K562 (cell line): ENCODE data around the gene EZH2. TPM values are rescaled to one million over a fixed set of nuclear protein-coding genes. Genes with fewer than 3 reads are reported as not detected.
A peak's percentile ranks its signal among the peaks of the same experiment; 100 is the strongest.

Experiments used
- CBFA2T2 ChIP-seq: fragments of 450-650 bp; conservative IDR thresholded peaks from 2 replicates; pipeline ENCODE4 v1.6.1; 2017; ENCODE audit warnings: mild to moderate bottlenecking
- CHCHD3 ChIP-seq: fragments of 250-450 bp; sonication (Bioruptor Pico); IDR thresholded peaks from 2 replicates; pipeline ENCODE4 v2.1.2; 2022; ENCODE audit warnings: mild to moderate bottlenecking
- E4F1 ChIP-seq: fragments of 250-450 bp; sonication (Bioruptor Pico); IDR thresholded peaks from 2 replicates; pipeline ENCODE4 v1.5.0; 2021; ENCODE audit warnings: mild to moderate bottlenecking, borderline replicate concordance
- KLF13 ChIP-seq: fragments of 450-650 bp; IDR thresholded peaks from 2 replicates; pipeline ENCODE4 v1.6.1; 2016; ENCODE audit warnings: missing genetic modification characterization, low read depth, mild to moderate bottlenecking, missing compliant biosample characterization, moderate library complexity, borderline replicate concordance
- MEIS2 ChIP-seq: fragments of 450-650 bp; IDR thresholded peaks from 2 replicates; pipeline ENCODE4 v1.6.1; 2014; ENCODE audit warnings: mild to moderate bottlenecking; ENCODE audit not compliant: partially characterized antibody
- NCOA1 ChIP-seq: fragments of 450-650 bp; IDR thresholded peaks from 2 replicates; pipeline ENCODE4 v1.6.1; 2016; ENCODE audit warnings: low read depth
- NCOR1 ChIP-seq: fragments of 450-650 bp; IDR thresholded peaks from 2 replicates; pipeline ENCODE4 v1.6.1; 2016; ENCODE audit warnings: mild to moderate bottlenecking, moderate library complexity
- NRF1 ChIP-seq, 2 experiments: fragments of 450-650 bp; IDR thresholded peaks in 1 of 2; conservative IDR thresholded peaks in 1 of 2; 2 replicates each; pipeline ENCODE4 v1.6.1; 2014; ENCODE audit warnings: mild to moderate bottlenecking in 2 of 2
- POLR2G ChIP-seq: fragments of 200-400 bp; formaldehyde crosslinking; IDR thresholded peaks from 2 replicates; pipeline ENCODE4 v1.6.1; 2017; ENCODE audit warnings: low read depth, mild to moderate bottlenecking, antibody characterized with exemption, low read length, moderate library complexity
- RCOR1 ChIP-seq, 2 experiments: IDR thresholded peaks; 2 replicates each; pipeline ENCODE4 v1.6.1; 2012; ENCODE audit warnings: low read depth in 2 of 2, low read length in 2 of 2, borderline replicate concordance in 1 of 2, improper control_type of control experiment in 1 of 2
- STAG1 ChIP-seq: sonication (generic); formaldehyde crosslinking; IDR thresholded peaks from 2 replicates; pipeline ENCODE4 v1.5.0; 2020; ENCODE audit warnings: missing genetic modification reagents, borderline replicate concordance
- TCFL5 ChIP-seq: fragments of 250-450 bp; sonication (Bioruptor Pico); conservative IDR thresholded peaks from 2 replicates; pipeline ENCODE4 v1.6.1; 2021; ENCODE audit warnings: mild to moderate bottlenecking, moderate library complexity, matching md5 sums
- THRB ChIP-seq: fragments of 450-650 bp; formaldehyde crosslinking; conservative IDR thresholded peaks from 2 replicates; pipeline ENCODE4 v1.4.0; 2022; ENCODE audit warnings: mild to moderate bottlenecking, missing genetic modification characterization
- TRIM25 ChIP-seq: fragments of 450-650 bp; IDR thresholded peaks from 2 replicates; pipeline ENCODE4 v1.7.0; 2016; ENCODE audit warnings: borderline replicate concordance
- XRCC4 ChIP-seq: IDR thresholded peaks from one replicate; pipeline ENCODE4 v1.6.1; 2011; ENCODE audit not compliant: insufficient read depth, insufficient read length; ENCODE audit errors: extremely low read depth
- ZC3H4 ChIP-seq: sonication (generic); formaldehyde crosslinking; IDR thresholded peaks from 2 replicates; pipeline ENCODE4 v1.9.0; 2021; ENCODE audit warnings: missing genetic modification reagents, borderline replicate concordance
- ZNF140 ChIP-seq: fragments of 250-450 bp; sonication (Bioruptor Pico); IDR thresholded peaks from 2 replicates; pipeline ENCODE4 v1.8.0; 2021; ENCODE audit warnings: moderate library complexity, mild to moderate bottlenecking, inconsistent platforms
- ZNF77 ChIP-seq: fragments of 250-450 bp; sonication (Bioruptor Pico); IDR thresholded peaks from 2 replicates; pipeline ENCODE4 v1.5.0; 2020
- polyA plus RNA-seq, 8 experiments: library from polyadenylated mRNA; depleted of rRNA in 4 of 8; stranded (reverse) in 5 of 8; unstranded in 3 of 8; fragments of >200 nt; fragmentation: Nextera tagmentation in 2 of 8; fragmentation: Illumina TruSeq in 1 of 8; extraction: Ambion mirVana in 2 of 8; extraction: Trizol in 1 of 8; gene quantifications; 2 replicates each; pipeline versions ENCODE4 v1.2.1 to v1.2.3, GENCODE V29; 2011 to 2014; ENCODE audit warnings: inconsistent platforms in 1 of 8, missing spikeins in 1 of 8
- total RNA-seq, 7 experiments: library from RNA; depleted of rRNA in 6 of 7; stranded (reverse); fragments of >200 nt in 6 of 7; fragmentation: Illumina TruSeq in 2 of 7; extraction: Trizol in 2 of 7; gene quantifications; 2 replicates each; pipeline versions ENCODE4 v1.2.1 to v1.2.3, GENCODE V29; 2011 to 2021; ENCODE audit warnings: low replicate concordance in 1 of 7
- TF ChIP-seq, protein P1 (sequence below): fragments of 250-450 bp; sonication (Bioruptor Pico); IDR thresholded peaks from 2 replicates; pipeline ENCODE4 v1.8.0; 2022; ENCODE audit warnings: moderate library complexity, mild to moderate bottlenecking, inconsistent platforms
- TF ChIP-seq, protein P2 (sequence below): sonication (generic); formaldehyde crosslinking; IDR thresholded peaks from 2 replicates; pipeline ENCODE4 v1.8.1; 2023; ENCODE audit warnings: mild to moderate bottlenecking, missing genetic modification reagents

The EZH2 gene
- total and polyA plus RNA-seq, 9 of the 15 experiments (the other 6 are each of a cell fraction or from before 2014, with no cell fraction given) = 48.7 to 175 (median 98.6) TPM

DNA sequence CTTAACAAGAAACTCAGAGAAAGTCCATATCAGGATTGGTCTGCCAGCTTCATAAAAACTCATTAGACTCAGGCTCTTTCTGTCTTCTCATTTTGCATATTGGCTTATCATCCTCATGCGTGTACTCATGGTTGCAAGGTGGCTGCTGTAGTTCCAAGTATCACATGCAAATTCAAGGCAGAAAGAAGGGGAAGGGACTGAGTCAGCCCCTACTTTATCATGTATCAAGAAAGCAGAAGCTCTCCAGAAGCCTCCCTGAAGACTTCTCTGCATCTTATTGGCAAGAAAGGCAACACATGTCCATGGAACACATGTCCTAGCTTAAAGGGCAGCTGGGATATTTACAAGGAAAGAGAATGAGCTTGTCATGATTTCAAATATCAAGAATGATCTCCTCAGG is 19.4 kb upstream of the EZH2 start (continued):
- TF ChIP-seq CBFA2T2 (peak; percentile 21), ZC3H4 (CRISPR knock-in tag) (no peak), KLF13 (tag) (no peak), POLR2G (no peak), MEIS2 (no peak), TRIM25 (no peak), CHCHD3 (CRISPR knock-in tag) (no peak), THRB (no peak), NCOA1 (no peak), NRF1 (conservative IDR thresholded peaks at IDR 0.05 in 1 of 2, IDR thresholded peaks at IDR 0.05 in 1 of 2) (no peak), STAG1 (CRISPR knock-in tag) (no peak), ZNF140 (CRISPR knock-in tag) (no peak), XRCC4 (no peak), ZNF77 (CRISPR knock-in tag) (no peak), NCOR1 (peak; percentile 16; the same call in 1 of the 2 replicates), RCOR1 (IDR thresholded peaks at IDR 0.05; ENCODE audit: borderline replicate concordance in 1 of 2, low read depth in 2 of 2, low read length in 2 of 2) (peak in 1 of 2 experiments; percentile 48; a peak in 1 of 4 replicates), TCFL5 (CRISPR knock-in tag) (no peak), E4F1 (no peak)
- TF ChIP-seq, protein P1, sequence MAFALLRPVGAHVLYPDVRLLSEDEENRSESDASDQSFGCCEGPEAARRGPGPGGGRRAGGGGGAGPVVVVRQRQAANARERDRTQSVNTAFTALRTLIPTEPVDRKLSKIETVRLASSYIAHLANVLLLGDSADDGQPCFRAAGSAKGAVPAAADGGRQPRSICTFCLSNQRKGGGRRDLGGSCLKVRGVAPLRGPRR = no peak
- TF ChIP-seq, protein P2, sequence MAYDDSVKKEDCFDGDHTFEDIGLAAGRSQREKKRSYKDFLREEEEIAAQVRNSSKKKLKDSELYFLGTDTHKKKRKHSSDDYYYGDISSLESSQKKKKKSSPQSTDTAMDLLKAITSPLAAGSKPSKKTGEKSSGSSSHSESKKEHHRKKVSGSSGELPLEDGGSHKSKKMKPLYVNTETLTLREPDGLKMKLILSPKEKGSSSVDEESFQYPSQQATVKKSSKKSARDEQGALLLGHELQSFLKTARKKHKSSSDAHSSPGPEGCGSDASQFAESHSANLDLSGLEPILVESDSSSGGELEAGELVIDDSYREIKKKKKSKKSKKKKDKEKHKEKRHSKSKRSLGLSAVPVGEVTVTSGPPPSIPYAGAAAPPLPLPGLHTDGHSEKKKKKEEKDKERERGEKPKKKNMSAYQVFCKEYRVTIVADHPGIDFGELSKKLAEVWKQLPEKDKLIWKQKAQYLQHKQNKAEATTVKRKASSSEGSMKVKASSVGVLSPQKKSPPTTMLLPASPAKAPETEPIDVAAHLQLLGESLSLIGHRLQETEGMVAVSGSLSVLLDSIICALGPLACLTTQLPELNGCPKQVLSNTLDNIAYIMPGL (CRISPR knock-in tag) = no peak
